CD4-positive, alpha-beta T cell treated with Interleukin-10 for 1 hour (primary cell): ENCODE data around the gene KLHDC10.
"Not testable (repeated sequence)": the region's sequence is repeated elsewhere in the genome, so short reads cannot be mapped to it uniquely, and the experiment has no call there.

Experiments
- DNase-seq: peaks from one replicate; pipeline ENCODE4 v3.0.0-alpha.2; 2020

KLHDC10 gene

DNA sequence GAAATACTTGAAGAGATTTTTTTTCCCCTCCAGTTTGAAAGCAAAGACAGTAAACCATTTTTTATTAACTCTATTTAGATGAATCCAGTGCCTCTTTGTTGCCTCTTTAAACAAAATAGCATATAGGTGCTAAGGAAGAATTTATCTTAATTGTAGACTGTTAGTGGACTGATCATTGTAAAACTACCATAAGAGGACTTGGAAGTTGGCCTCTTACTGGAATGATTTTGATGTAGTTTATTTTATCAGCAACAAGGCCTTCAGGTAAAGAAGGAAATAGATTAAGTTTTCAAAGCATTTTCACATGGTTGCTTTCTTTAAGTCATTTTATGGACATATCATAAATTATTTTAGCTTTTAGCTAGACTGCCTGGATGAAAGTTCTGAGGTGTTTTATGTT, 53.2 kb downstream of the KLHDC10 start:
- no peak for DNase-seq

DNA sequence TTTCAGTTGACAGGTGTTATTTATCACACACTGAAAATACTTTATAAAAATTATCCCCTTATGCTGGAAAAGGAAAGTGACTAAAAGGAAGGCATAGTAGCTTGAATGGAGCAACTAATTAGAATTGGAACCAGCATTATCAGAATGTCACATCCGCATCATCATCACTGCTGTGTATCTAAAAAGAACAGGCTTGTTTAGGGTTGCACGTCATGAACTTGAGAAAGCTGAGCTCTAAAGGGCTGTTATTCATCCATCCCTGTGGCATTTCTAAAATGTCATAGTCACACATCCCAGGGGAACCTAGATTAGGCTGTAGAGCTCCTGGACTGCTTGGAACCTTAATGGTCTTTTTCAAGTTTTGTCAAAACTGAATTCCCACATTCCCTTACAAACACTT, 54.4 kb downstream of the KLHDC10 start:
- DNase-seq = no peak

DNA sequence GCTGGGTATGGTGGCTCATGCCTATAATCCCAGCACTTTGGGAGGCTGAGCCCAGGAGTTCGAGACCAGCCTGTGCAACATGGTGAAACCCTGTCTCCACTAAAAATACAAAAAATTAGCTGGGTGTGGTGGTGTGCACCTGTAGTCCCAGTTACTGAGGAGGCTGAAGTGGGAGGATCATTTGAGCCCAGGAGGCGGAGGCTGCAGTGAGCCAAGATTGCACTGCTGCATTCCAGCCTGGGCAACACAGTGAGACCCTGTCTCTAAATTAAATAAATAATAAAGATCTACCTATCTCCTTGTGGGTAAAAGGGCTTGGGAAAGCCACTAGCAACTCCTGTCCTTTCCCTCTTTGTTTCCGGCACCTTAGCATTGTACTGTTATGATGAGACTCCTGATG, 56.5 kb downstream of the KLHDC10 start:
- DNase-seq = not testable (repeated sequence)

DNA sequence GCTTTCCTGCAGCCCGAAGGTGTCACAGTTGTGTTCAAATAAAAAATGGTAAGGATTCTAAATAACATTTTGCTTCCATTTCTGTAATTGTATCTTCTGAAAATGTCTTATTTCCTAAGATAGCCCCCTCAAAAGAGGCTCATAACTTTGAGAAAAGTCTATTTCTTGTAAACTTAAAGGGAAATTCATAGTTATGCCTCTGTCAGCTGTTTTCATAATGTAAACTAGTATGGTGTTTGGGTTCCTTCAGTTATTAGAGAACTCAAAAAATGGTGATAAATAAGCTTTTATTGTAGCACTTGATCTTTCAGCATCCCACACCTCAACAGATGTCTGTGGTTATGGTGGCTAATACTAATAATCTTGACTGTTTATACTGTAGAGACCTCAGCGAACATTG, 57.1 kb downstream of the KLHDC10 start:
- DNase-seq = no peak

DNA sequence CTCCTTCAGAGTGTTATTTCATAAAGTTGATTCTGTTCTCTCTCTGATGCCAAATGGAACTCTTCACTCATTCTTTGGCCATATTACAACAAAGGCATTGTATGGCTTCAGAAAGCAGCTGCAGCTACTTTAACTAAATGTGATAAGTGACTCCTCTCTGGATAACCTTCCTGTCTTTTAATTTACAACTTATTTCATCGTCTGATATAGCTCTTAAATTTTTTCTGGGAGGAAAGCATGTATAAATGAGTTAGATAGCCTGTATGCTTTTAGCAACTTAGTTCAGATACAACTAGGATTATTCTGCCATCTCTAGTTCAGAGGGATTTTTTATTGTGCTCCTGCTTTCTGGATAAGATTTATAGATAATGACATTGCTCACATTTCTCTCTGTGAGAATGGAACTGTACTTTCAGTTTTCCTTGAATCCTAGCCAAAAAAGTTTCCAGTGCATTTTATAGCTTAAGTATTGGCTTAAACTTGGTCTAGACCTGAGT, 57.5 kb downstream of the KLHDC10 start:
- no peak for DNase-seq

DNA sequence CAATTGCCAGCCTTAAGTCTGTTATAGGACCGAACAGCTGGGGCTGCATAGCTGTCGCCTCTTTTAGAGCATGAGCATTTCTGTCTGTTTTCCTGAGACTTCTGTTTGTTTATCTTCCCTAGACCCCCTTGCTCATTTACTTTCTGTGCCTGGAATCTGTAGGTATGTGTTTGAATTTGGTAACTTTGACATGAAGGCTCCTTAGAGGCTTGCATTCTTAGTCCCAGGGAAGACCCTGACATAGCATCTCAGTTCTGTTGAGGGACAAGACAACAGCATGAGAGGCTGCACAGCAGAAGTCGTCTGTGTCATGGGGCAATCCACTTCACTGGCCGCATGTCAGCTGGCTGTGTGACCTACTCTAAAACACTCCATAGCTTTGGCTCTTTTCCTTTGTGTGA, 58.7 kb downstream of the KLHDC10 start:
- no peak for DNase-seq

DNA sequence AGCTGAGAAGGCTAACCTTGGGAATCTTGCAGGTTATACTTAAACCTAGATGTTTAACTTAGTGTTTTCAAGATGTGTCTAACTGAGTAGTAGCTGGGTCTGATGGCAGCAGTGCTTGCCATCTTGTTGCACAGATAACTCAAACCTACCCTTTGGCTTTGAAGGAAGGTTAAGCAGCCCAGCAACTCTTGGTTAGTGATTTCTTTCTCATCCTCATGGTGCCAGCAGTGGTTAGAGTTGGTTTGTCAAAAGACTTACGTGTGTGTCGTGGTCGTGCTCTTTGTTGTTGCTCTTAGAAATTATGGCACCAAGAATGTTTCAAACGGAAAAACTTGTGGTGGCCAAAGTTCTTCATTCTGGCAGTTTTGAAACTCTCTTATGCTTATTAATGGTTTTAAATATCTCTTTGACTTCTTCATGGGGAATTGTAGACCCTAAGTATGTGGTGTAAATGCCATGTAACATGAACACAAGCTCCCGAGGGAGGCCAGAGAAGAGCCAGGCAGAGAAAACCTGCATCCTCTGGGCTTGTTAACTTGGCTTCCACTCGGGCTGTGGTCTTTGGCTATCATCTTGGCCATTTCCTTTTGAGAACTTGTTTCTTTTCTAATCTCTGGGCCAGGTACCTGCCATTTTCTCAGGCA, 61.0 kb downstream of the KLHDC10 start:
- DNase-seq = no peak

DNA sequence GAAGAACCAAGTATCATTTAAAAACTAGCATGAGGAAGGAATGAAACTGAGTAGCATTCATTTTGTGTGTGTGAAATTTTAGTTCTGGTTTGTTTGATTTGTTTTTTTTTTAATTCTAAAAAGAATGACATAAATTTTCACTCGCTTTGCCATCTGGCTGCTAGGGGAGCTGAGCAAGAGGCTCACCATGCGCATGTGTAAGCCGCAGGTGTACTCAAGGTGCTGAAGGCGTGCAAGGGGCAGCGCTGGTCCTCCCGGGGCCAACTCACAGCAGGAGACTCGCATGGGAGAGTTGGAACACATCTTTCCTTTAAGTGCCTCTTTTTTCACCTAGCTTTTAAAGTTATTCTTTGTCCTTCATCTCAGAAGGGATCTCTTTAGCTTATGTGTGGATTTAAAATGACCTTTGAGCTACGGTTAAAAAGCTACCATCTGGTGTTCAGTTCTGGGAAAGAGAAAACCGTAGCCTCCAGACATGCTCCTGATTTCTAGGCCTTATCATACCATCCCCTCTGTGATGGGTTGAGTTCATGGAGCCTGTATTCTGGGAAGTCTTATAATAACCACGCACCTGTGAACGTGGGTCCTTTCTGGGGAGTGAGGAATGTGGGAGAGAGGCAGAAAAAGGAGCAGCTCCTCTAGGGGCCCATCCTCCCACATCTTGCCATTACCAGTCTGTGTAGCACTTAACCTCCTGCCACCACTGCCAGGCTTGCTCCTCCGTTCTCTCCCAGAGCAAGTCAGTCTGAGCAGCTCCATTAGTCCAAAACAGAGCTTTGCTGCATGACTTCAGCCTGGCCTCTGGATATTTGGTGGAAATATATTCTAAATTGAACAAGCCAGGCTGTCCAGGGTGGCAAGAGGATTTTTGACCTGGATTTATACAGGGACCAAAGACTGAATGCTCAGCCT, 61.9 kb downstream of the KLHDC10 start:
- DNase-seq = no peak

DNA sequence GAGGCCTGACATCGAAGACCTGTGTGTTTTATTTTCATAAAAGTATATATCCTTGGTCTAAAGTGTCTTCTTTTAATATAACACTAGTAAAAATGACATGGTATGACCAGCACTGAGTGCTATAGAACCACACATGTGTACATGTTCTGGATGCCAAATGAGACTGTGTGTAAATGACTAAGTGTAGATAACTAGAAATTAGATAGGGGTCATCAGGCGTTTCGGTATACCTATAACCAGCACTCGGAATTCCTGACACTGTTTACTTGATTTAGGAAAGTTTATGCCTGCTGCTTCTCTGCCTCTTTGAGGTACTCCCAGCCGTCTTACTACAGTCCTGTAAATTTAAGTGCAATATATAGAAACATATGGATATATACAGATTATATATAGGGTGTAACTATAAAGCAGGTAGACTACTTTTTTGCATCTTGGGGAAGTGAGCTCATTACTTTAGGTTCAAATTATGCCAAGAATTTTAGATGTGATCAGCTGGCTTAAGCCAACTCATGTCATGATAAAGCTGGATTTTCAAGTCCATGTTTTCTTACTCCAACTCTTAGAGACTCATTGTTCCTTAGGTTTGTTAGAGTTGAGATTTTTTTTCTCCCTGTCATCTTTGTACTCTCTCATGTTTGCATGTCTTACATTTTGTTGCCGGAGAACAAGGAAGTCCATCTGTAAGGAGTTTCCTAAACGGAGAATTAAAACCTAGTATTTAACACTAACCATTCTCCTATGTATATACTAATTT, 62.9 kb downstream of the KLHDC10 start:
- no peak for DNase-seq

DNA sequence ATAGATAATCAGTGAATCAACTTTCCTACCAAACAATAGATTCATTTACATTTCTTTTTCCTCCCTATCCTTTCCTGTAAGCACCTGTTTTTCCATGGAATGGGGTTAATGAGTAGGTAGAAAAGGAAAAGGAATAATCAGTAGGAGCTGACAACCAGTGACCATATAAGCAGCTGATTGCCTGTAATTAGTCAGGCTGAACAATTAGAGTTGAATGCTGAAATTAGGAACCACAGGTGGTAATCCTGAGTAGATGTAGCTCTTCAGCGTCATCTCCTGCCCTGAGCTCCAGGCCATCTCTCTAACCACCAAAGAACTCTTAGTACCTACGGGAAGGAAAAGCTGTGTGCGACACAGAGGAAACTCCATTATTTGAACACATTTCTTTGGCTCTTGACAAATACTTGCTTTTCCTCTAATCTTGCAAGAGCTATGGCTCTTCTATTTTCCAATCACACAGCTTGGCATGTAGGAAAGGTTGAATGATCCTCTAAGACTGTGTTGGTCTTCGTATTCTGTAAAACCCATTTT, 63.8 kb downstream of the KLHDC10 start:
- DNase-seq = no peak

DNA sequence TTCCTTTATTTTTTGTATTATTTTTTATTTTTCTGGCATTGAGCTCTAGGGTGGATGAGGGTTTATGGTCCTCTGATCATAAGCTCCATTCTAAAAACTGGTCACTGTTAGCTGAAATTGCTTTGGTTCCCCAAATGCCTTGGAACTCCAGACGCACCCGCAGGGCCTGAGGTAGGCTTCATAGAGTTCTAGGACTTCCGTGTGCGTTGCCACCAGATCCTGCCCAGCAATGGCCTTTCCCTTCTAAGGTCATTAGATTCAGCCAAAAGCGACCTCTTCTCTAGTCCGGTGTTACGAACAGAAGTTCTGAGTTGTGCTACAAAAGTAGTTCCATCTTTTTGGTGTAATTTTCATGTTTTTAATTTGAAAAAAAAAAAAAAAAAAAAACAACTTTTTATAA, 64.4 kb downstream of the KLHDC10 start:
- DNase-seq = no peak

DNA sequence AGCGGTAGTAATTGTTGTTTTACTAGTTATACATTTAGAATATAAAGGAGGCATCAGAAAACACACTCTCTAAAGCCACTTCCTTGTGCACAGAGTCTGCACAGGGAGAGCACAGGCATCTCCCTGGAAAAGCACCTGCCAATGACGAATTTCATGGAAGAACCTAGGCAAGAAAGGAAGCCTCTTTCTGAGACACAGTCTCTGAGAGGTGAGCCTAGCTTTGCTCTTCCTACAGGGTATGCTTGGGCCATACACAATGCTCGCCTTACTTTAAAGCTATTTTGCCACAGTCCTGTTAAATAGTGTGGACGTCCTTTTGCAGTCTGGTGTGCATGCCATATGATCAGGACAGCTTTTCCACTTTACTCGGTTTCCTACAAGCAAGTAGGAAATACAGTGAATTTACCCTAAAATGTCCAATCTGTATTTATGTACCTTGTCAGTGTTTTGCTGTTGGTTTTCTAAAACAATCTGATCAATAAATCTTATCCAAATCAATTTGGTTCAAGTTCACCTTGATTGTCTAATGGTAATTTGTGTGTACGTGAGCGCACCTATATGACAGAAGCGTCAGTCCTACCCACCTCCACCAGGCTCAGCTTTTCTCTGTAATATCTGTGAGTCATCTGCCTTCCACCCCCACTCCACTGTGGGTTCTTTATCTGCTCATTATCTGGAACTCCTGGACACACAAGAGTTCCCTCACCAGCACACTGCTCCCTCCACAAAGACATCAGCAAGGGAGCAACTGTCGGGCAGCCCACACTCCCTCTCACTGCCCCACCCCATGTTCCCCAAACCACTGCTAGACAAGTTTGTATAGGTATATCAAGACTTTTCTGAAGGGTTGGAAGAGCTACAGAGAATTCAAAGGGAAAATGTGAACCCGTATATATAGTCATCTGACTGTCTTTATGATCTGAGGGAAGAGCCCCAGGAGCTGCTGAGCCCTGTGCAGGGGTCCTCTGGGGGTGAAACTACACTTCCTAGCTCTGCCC, 65.2 kb downstream of the KLHDC10 start:
- DNase-seq = no peak

DNA sequence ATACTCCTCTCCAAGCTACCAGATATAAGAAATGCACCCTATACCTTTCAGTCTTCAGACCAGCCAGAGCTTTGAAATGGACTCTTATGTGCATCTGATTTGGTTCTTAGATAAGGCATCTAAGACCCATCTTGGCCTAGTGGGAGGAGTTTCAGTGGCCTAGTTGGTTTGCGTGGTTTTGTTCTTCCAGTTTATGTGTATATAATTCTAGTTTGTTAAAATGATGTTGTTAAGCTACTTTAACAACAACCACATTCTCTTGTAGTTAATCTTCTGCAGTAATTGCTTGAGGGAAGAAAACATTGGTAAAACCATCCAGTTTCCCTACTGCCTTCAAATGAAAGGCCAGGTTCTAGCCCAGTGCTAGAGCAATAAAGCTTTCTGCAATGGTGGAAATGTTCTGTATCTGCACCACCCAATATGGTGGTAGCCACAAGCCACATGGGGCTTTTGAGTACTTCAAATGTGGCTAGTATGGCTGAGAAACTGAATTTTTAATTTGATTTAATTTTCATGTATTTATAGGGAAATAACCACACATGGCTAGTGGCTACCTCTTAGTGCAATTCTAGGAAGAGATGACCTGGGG, 66.3 kb downstream of the KLHDC10 start:
- DNase-seq = no peak

DNA sequence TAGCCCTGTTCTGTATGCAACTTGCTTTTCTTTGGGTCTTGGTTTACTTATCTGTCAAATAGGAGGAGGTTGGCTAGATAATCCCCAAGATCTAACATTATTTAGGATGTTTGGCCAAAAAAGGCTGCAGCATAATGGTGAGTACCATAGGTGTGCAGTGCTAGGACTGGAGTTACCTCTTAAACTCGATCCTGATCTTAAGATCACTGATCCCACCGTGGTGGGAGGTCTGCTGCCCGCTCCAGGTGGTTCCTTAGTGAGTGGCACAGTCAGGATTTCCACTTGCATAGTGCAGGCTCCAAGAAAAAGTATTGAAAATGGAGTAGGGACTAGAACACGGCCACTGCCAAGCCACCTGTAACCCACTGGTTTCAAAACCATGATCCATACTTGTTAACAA, 66.9 kb downstream of the KLHDC10 start:
- DNase-seq = no peak

DNA sequence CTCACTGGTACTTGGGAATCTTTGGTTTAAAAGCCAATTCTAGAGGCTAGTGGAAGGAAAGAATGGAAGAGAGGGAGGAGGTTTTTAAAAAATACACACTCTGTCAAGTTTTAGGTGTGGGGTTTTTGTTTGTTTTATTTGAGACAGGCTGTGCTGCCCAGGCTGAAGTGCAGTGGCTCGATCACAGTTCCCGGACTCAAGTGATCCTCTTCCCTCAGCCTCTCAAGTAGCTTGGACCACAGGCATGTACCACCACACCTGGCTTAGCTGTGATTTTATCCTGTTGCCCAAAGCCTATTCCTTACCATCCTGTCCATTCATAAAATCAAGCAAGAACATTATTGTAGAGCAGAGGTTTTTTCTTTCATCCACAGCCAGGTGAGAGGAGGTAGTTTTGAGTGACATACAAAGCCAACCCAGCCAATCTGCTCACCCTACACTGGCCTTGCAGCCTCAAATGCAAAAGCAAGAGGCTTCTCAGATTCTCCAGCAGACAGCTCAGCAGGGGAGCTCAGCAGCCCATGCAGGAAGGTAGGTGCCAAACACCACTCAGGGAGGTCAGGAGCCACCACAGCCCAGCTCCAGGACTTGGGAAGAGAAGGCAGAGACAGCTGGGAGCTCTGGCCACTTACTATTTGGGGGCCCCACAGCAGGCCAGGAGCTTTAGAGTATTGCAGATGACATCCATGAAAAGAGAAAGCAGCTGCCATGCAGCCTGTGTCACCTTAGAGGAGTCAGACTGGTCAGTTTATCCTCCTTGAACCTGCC, 69.0 kb downstream of the KLHDC10 start:
- DNase-seq = no peak

DNA sequence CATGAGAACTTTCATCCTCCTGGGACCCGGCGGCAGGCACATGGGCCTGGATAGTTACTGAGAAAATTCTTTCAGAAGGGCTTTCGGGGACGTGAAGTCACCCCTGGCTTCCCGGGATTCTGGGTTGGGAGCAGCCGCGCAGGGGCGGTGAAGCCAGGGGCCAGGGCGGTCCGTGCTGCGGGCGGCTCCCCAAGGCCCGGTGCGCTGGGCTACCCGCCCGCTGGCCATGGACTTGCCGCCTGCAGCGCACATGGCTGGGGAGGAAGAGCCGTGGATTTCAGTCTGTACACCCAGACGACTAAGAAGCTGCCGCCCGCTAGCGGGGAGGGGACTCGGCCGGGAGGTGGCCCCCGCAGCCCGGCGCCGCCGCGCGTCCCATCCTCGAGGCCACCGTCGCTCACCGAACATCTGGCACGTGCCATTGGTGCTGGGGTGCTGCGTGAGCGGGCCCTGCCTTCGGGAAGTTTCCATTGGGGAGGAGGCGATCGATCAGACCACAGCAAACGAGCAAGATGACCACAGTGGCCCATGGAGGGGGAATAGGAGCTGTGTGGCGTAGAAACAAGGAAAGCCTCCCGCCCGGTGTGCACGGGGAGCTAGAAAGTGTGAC, 70.3 kb downstream of the KLHDC10 start:
- no peak for DNase-seq

DNA sequence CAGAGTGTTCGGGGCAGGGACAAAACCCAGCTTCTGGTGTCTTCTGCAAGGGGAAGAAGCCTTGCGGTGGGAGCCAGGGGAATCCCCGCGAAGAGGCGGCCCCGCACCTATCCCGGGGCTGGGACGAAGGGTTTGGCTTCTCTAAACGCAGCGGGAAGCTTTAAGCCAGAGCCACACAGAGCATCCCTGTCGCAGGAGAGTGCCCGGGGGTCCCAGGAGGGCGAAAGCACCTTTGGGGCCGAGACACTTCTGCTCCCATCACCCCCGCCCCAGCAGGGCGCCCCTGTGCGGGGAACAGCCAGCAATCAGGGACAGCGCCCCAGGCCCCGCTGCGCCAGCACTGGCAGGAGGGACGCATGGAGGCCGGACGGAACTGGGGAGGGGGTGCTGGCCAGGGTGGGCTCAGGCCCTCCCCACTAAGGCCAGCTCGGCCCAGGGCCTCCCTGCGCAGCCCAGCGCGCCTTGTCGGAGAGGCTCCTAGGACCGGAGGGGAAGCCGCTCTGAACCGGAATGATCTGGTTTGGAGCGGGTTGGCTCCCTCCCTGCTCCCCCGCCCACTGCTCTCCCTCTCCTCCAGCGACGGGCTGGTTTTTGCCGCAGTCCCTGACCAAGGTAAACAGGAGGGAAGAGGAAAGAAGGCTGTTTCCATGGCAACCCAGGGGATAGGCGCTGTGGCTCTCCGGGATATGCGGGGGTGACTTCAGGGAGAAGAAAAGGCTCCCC, 71.0 kb downstream of the KLHDC10 start:
- DNase-seq = peak; percentile 43

DNA sequence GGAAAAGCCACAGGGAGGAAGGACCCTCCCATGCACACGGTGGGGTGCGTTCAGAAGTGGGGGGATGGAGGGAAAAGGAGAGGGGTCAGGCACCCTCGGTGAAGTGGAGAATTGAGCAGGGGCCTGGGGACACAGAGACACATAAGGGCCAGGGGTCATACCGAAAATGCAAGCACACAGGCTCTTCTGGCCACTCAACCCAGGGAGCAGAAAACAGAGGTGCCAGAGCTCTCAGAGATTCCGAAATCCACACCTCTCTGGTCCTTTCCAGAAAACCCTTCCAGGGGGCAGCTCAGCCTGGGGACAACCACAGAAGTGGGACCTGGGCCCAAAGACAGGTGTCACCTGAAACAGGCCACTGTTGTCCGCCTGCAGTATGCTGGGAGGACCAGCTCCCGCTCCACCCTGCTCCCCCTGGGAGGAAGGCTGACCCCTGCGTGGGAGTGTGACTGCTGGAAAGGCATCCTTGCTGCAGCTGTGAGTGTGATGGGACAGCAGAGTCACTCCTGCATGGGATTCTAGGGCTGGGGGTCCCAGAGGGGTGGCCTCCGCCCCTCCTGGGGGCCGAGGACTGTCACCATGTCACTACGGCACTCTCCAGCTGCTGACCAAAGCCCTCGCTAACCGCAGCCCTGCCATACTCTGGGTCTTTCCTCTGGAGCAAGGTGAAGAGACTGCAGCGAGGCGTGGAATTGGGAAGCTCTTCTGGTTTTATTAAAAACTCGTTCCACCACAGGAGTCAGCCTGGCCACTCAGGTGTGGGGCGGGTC, 71.7 kb downstream of the KLHDC10 start:
- no peak for DNase-seq
